Karpas-422 (cell line): ENCODE data around the gene MISP3. TPM values are rescaled to one million over a fixed set of nuclear protein-coding genes. Genes with fewer than 3 reads are reported as not detected.

Source experiments
- DNase-seq: peaks from one replicate; pipeline ENCODE4 v3.0.0-alpha.2; 2015
- H2AFZ ChIP-seq: fragments of 200-600 bp; sonication (generic); 2 replicates; pipeline ENCODE4 v1.6.1; 2014; ENCODE audit warnings: antibody characterized with exemption, low read length, mixed read lengths
- H3K27ac ChIP-seq: fragments of 200-600 bp; sonication (generic); 2 replicates; pipeline ENCODE4 v1.5.1; 2014; ENCODE audit warnings: mild to moderate bottlenecking, low read length, moderate library complexity
- H3K27me3 ChIP-seq: fragments of 200-600 bp; sonication (generic); 2 replicates; pipeline ENCODE4 v1.6.1; 2014; ENCODE audit warnings: low read length, mixed read lengths
- H3K36me3 ChIP-seq: fragments of 200-600 bp; sonication (generic); 2 replicates; pipeline ENCODE4 v1.6.1; 2014; ENCODE audit warnings: low read length, mixed read lengths; ENCODE audit not compliant: insufficient read depth
- H3K4me1 ChIP-seq: fragments of 200-600 bp; sonication (generic); 2 replicates; pipeline ENCODE4 v1.6.1; 2014; ENCODE audit warnings: mild to moderate bottlenecking, low read length, mixed read lengths
- H3K4me2 ChIP-seq: fragments of 200-600 bp; sonication (generic); 2 replicates; pipeline ENCODE4 v1.6.1; 2014; ENCODE audit warnings: low read length, low read depth, mild to moderate bottlenecking; ENCODE audit not compliant: poor library complexity, severe bottlenecking
- H3K4me3 ChIP-seq: fragments of 200-600 bp; sonication (generic); 2 replicates; pipeline ENCODE4 v1.5.1; 2014; ENCODE audit warnings: mild to moderate bottlenecking, antibody characterized with exemption, low read length, mixed read lengths
- H3K79me2 ChIP-seq: fragments of 200-600 bp; sonication (generic); 2 replicates; pipeline ENCODE4 v1.6.1; 2014; ENCODE audit warnings: mild to moderate bottlenecking, low read length, mixed read lengths
- H3K9ac ChIP-seq: fragments of 200-600 bp; sonication (generic); 2 replicates; pipeline ENCODE4 v1.6.0; 2014; ENCODE audit warnings: low read length
- H3K9me2 ChIP-seq: fragments of 200-600 bp; sonication (generic), shearing (Covaris generic); replicated peaks from 2 replicates; pipeline ENCODE4 v1.6.0; 2014; ENCODE audit warnings: mild to moderate bottlenecking, low read length, moderate library complexity; ENCODE audit not compliant: insufficient read depth
- H3K9me3 ChIP-seq: fragments of 300-700, 200-600 bp; sonication (generic); 2 replicates; pipeline ENCODE4 v1.6.1; 2014; ENCODE audit warnings: low read length, mixed read lengths
- H4K20me1 ChIP-seq: fragments of 200-600 bp; sonication (generic); 2 replicates; pipeline ENCODE4 v1.6.1; 2014; ENCODE audit warnings: mild to moderate bottlenecking, antibody characterized with exemption, low read length, low read depth; ENCODE audit not compliant: insufficient read depth
- total RNA-seq: library from RNA; depleted of rRNA; stranded (reverse); fragments of >200 nt; shearing (Covaris generic); gene quantifications from 2 replicates; pipeline ENCODE4 v1.2.3, GENCODE V29; 2014; ENCODE audit warnings: low replicate concordance

Gene MISP3
- total RNA-seq, 1 experiment from 2014 or later = 0.71 TPM

DNA sequence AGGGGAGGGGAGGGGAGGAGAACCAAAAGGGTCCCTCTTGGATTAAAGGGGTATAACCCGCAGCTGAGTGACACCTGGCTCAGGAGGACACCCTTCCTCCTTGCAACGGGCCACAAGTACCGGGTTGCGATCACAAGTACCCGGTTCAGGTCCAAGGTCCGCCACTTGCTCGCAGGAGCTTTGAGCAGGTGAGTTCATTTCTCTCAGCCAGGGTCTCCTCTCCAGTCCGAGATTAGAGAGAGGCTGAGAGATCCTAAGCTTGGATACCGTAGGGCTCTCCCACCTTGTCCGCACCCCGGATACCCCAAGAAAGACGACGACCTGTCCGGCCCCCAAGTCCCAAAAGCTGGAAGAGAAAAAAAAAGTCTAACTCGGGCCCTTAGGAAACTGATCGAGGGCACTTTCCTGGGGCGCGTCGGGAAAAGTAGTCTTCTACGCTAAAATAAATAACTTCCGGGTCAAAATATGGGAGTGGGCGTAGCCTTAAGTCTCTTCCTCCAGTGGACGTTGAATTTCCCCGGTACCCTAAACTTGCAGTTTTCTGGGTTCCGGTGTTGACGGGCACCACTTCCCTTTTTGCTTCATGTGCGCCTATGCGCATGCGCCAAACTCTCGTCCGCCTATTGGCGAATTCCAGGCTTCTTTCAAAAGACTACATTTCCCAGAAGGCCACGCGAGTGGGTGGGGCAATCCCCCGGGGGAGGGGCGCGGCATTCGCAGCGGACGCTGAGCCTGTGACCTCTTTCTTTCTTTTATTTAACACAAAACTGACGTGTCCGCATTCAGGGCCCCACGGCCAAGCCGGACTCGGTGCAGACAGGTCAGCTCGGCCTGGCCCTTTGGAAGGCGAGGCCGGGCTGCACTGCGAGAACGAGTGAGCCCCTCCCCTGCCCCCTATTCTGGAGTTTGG is 8.6 kb downstream of the MISP3 start:
- Histone ChIP-seq H3K36me3 (no peaks in the 10 kb centered on the region), H2AFZ (peak overlapping the region; percentile 92), H3K9me2 (no peaks in the 10 kb centered on the region)

DNA sequence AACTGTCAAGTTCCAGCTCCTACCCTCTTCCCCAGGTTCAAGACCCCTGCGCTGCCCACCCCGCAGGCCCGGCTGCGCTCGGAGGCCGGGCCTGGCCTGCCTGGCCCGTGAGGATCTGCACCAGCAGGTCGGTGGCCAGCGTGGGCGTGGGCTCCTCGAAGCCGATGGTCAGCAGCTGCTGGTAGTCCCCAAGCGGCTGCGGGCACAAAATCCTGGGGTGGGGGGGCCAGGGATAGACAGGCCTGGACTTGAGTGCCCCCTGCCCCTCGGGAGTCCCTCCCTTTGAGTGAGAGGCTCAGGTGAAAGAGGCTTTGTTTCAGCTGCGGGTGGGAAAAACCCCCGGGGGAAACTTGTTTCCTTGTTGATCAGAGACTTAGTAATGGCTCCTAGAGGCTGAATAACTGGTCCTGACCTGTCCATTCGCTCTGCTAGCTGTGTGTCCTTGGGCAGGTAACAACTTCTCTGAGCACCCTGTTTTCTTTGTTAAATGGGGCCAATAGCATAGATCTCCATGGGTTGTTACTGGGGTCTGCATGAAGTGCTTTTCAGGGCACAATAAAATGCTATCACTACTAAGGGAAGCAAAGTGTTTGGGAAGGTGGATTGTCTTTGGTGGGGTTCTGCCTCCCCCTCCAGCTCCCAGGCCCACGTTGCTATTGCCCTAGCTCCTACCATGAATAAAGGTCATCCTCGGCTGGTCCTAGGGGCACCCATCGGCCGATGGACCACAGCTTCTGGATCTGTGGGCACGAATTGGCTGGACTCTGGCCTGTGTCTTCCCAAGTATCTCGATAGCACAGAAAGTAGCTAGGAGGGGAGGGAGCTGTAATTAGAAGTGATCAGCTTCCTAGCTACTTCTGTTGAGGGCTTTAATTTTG is 9.4 kb downstream of the MISP3 start:
- H3K9me3 ChIP-seq = no peaks in the 10 kb centered on the region
- peak overlapping the region; percentile 87; the same call in 1 of the 2 replicates for H2AFZ ChIP-seq
- no peaks in the 10 kb centered on the region for H3K9me2 ChIP-seq
- H3K27me3 ChIP-seq = no peaks in the 10 kb centered on the region
- H3K4me1 ChIP-seq = peaks cover 20% of the 10 kb centered on the region
- H3K9ac ChIP-seq = peak overlapping the region; percentile 74
- peak overlapping the region; percentile 86 for H3K4me2 ChIP-seq
- no peaks in the 10 kb centered on the region for H4K20me1 ChIP-seq
- H3K36me3 ChIP-seq = no peaks in the 10 kb centered on the region
- DNase-seq = no peak
- H3K79me2 ChIP-seq = no peaks in the 10 kb centered on the region
- no peak overlapping the region for H3K27ac ChIP-seq
- H3K4me3 ChIP-seq = peak overlapping the region; percentile 75

More for the DNA sequence above, 8.6 kb downstream of the MISP3 start:
- peak overlapping the region; percentile 80 for H3K9ac ChIP-seq
- peaks cover 20% of the 10 kb centered on the region for H3K4me1 ChIP-seq
- no peaks in the 10 kb centered on the region for H3K9me3 ChIP-seq
- H4K20me1 ChIP-seq = no peaks in the 10 kb centered on the region
- 0 out of 2 replicates have a peak overlapping the region, but pooled peaks have one; percentile 49 for H3K27ac ChIP-seq
- DNase-seq = peak; percentile 100
- no peaks in the 10 kb centered on the region for H3K79me2 ChIP-seq
- H3K4me2 ChIP-seq = peak overlapping the region; percentile 86
- H3K4me3 ChIP-seq = peak overlapping the region; percentile 85
- H3K27me3 ChIP-seq = no peaks in the 10 kb centered on the region

DNA sequence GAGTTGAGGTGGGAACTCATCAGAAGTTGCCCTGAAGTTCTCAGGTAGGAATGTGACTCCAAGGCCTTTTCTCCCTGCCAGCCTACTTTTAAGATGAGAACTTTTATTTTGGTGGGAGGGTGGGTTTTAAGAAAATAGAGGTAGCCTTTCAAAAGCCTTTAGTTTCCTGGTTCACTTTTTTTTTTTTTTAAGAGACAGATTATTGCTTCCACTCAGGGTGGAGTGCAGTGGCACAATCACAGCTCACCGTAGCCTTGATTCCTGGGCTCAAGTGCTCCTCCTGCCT is 10.0 kb downstream of the MISP3 start:
- no peak overlapping the region for H3K9ac ChIP-seq
- no peaks in the 10 kb centered on the region for H3K9me2 ChIP-seq

DNA sequence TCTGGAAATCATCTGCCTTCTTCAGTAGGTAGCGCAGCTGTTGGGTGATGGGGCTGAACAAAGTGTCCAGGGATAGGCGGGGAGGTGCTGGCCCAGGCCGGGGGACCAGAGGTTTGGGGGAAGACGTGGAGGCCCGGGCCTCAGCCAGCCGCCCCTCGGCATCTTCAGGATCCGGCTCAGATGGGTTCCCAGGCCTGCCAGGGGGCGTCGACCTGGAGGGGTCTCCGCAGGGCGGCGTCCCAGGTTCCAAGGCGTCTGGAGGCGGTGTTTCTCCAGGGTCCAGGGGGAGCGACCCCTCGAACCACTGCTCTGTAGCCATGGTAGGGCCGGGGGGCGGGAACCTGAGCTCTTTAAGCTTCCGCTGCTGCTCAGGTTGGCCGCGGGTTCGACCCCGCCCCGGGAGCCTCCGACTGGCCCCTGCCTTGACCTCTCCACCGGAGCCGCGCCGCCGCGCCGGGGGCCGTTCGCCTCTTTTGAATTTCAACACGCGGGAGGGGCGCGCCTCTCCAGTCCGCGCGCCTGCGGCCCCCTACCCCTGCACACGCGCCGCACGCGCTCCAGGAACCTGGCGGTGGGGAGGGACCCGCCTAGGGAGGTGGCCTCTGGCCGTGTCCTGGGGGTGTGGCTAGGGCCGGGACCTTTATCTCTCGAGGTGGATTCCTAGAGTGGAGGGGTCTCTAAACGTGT is 12.9 kb downstream of the MISP3 start, which contains the start of gene C19orf67:
Gene C19orf67, minus strand, starts transcription at position 475 of the 687 bp plus-strand sequence. Its CDS starts 156 bp downstream, at position 319.
- no peaks in the 10 kb centered on the region for H3K27me3 ChIP-seq

More for the DNA sequence above, 10.0 kb downstream of the MISP3 start:
- no peak overlapping the region for H3K4me3 ChIP-seq
- H3K79me2 ChIP-seq = no peaks in the 10 kb centered on the region
- H3K27me3 ChIP-seq = no peaks in the 10 kb centered on the region
- no peak for DNase-seq
- no peaks in the 10 kb centered on the region for H4K20me1 ChIP-seq
- no peak overlapping the region for H3K4me2 ChIP-seq
- H3K36me3 ChIP-seq = no peaks in the 10 kb centered on the region
- H2AFZ ChIP-seq = no peak overlapping the region
- H3K9me3 ChIP-seq = no peaks in the 10 kb centered on the region
- no peak overlapping the region for H3K27ac ChIP-seq
- H3K4me1 ChIP-seq = peaks cover 20% of the 10 kb centered on the region

GRCh38 chr19:14086098-14086497 is 13.5 kb downstream of the MISP3 start:
- no peaks in the 10 kb centered on the region for H3K27me3 ChIP-seq
- peaks cover 14% of the 10 kb centered on the region for H3K79me2 ChIP-seq
- no peak overlapping the region for H2AFZ ChIP-seq
- no peaks in the 10 kb centered on the region for H3K9me3 ChIP-seq
- H3K9me2 ChIP-seq = no peaks in the 10 kb centered on the region
- no peaks in the 10 kb centered on the region for H4K20me1 ChIP-seq
- H3K9ac ChIP-seq = no peak overlapping the region
- no peak overlapping the region for H3K4me2 ChIP-seq
- no peak overlapping the region for H3K27ac ChIP-seq
- peaks cover 18% of the 10 kb centered on the region for H3K4me1 ChIP-seq
- peak; percentile 40 for DNase-seq
- H3K36me3 ChIP-seq = peaks cover 7% of the 10 kb centered on the region
- H3K4me3 ChIP-seq = no peak overlapping the region

More for the DNA sequence above, 12.9 kb downstream of the MISP3 start, which contains the start of gene C19orf67:
- Histone ChIP-seq H3K4me1 (peaks cover 25% of the 10 kb centered on the region), H3K27ac (no peak within 1 kb of the TSS), H2AFZ (no peak within 1 kb of the TSS), H3K9ac (no peak within 1 kb of the TSS), H3K79me2 (peaks cover 14% of the 10 kb centered on the region), H4K20me1 (no peaks in the 10 kb centered on the region), H3K9me2 (no peaks in the 10 kb centered on the region), H3K36me3 (peaks cover 7% of the 10 kb centered on the region), H3K4me2 (no peak within 1 kb of the TSS), H3K9me3 (no peaks in the 10 kb centered on the region), H3K4me3 (no peak within 1 kb of the TSS)
- DNase-seq = peak; percentile 44

- H3K79me2 ChIP-seq = peaks cover 14% of the 10 kb centered on the region
- peak overlapping the region; percentile 86 for H3K4me2 ChIP-seq
- no peaks in the 10 kb centered on the region for H3K27me3 ChIP-seq
- no peaks in the 10 kb centered on the region for H3K9me2 ChIP-seq
- 0 out of 2 replicates have a peak overlapping the region, but pooled peaks have one; percentile 5 for H3K27ac ChIP-seq
- H3K4me3 ChIP-seq = peak overlapping the region; percentile 79
- H3K9ac ChIP-seq = peak overlapping the region; percentile 74
- peaks cover 4% of the 10 kb centered on the region; the same call in 1 of the 2 replicates for H3K9me3 ChIP-seq
- H4K20me1 ChIP-seq = no peaks in the 10 kb centered on the region
- H3K4me1 ChIP-seq = peaks cover 20% of the 10 kb centered on the region
- peaks cover 7% of the 10 kb centered on the region for H3K36me3 ChIP-seq
- DNase-seq = peak; percentile 38
- H2AFZ ChIP-seq = no peak overlapping the region
These were observed 16.2 kb downstream of the MISP3 start for GRCh38 chr19:14088634-14089411.

DNA sequence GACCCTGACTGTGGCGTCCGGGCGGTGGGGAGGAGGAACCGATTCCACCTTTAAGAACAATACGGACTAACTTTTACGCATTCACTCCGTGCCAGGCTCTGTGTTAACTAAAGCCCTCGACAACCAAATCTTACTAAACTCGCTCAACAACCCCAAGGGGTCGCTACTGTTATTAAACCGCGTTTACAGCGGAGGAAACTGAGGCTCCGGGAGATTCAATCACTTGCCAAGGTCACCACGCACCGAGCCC is 16.8 kb downstream of the MISP3 start:
- H2AFZ ChIP-seq = no peak overlapping the region

More for the DNA sequence above, 16.8 kb downstream of the MISP3 start:
- peak; percentile 68 for DNase-seq
- Histone ChIP-seq H3K79me2 (peaks cover 14% of the 10 kb centered on the region), H3K4me2 (peak overlapping the region; percentile 86), H3K9me2 (no peaks in the 10 kb centered on the region), H3K9ac (peak overlapping the region; percentile 74), H3K9me3 (peaks cover 4% of the 10 kb centered on the region; the same call in 1 of the 2 replicates), H3K27me3 (no peaks in the 10 kb centered on the region), H3K27ac (0 out of 2 replicates have a peak overlapping the region, but pooled peaks have one; percentile 5), H3K4me3 (peak overlapping the region; percentile 79), H3K4me1 (peaks cover 20% of the 10 kb centered on the region), H3K36me3 (peaks cover 7% of the 10 kb centered on the region), H4K20me1 (no peaks in the 10 kb centered on the region)
